ENCODE data around the gene THOP1. TPM values are rescaled to one million over a fixed set of nuclear protein-coding genes. Genes with fewer than 3 reads are reported as not detected.

THOP1 gene
- total RNA-seq (2014; rRNA removed; shearing (Covaris generic)) = 146 and 185 TPM in 2 replicates

- no peaks in the 10 kb centered on the region for H3K9me3 ChIP-seq (replicated peaks)
- peak within 1 kb of the TSS; percentile 76 for H3K4me3 ChIP-seq
- DNase-seq (ENCODE audit: low read depth in 1 of 2, low spot score in 2 of 2) = peak; percentile 97 to 99
- H3K36me3 ChIP-seq = peaks cover 27% of the 10 kb centered on the region
- H3K27ac ChIP-seq = peak within 1 kb of the TSS; percentile 30
- H3K4me1 ChIP-seq (replicated peaks) = peaks cover 21% of the 10 kb centered on the region
- H3K27me3 ChIP-seq (replicated peaks) = no peaks in the 10 kb centered on the region
Observed at GRCh38 chr19:2785244-2785997, at the start of gene THOP1. TSS of gene THOP1 (plus strand) at chr19:2785503. CDS start at chr19:2785663, 160 bp downstream.

GRCh38 chr19:2736550-2737190 lies 48.6 kb upstream of the THOP1 start:
- H3K4me3 ChIP-seq = no peak overlapping the region
- no peaks in the 10 kb centered on the region for H3K27me3 ChIP-seq (replicated peaks)
- H3K4me1 ChIP-seq (replicated peaks) = 0 out of 2 replicates have a peak, but pooled peaks cover 3% of the 10 kb centered on the region
- H3K36me3 ChIP-seq = peaks cover 33% of the 10 kb centered on the region
- no peak for DNase-seq (ENCODE audit: low read depth in 1 of 2, low spot score in 2 of 2)
- H3K27ac ChIP-seq = no peak overlapping the region
- no peaks in the 10 kb centered on the region; the same call in 1 of the 2 replicates for H3K9me3 ChIP-seq (replicated peaks)

GRCh38 chr19:2739602-2740313 lies 45.5 kb upstream of the THOP1 start, which contains the start of gene SLC39A3:
TSS of gene SLC39A3 (minus strand) at chr19:2740017. CDS start at chr19:2737257, 2,760 bp downstream.
- H3K9me3 ChIP-seq (replicated peaks) = no peaks in the 10 kb centered on the region; the same call in 1 of the 2 replicates
- peaks cover 2% of the 10 kb centered on the region; the same call in 1 of the 2 replicates for H3K27me3 ChIP-seq (replicated peaks)
- peaks cover 24% of the 10 kb centered on the region for H3K36me3 ChIP-seq
- no peak within 1 kb of the TSS for H3K27ac ChIP-seq
- peak within 1 kb of the TSS; percentile 64 for H3K4me3 ChIP-seq
- peak; percentile 96 to 99 for DNase-seq (ENCODE audit: low read depth in 1 of 2, low spot score in 2 of 2)
- H3K4me1 ChIP-seq (replicated peaks) = 0 out of 2 replicates have a peak, but pooled peaks cover 3% of the 10 kb centered on the region

GRCh38 chr19:2740314-2740656 lies 45.0 kb upstream of the THOP1 start:
- H3K4me3 ChIP-seq = peak overlapping the region; percentile 64; the same call in 1 of the 2 replicates
- H3K27ac ChIP-seq = no peak overlapping the region
- H3K27me3 ChIP-seq (replicated peaks) = peaks cover 7% of the 10 kb centered on the region
- DNase-seq (ENCODE audit: low read depth in 1 of 2, low spot score in 2 of 2) = no peak
- peaks cover 18% of the 10 kb centered on the region for H3K36me3 ChIP-seq
- H3K4me1 ChIP-seq (replicated peaks) = 0 out of 2 replicates have a peak, but pooled peaks cover 3% of the 10 kb centered on the region
- no peaks in the 10 kb centered on the region; the same call in 1 of the 2 replicates for H3K9me3 ChIP-seq (replicated peaks)

- Histone ChIP-seq H3K27ac (no peak overlapping the region), H3K4me1 (replicated peaks) (0 out of 2 replicates have a peak, but pooled peaks cover 3% of the 10 kb centered on the region), H3K4me3 (no peak overlapping the region), H3K27me3 (replicated peaks) (peaks cover 11% of the 10 kb centered on the region), H3K9me3 (replicated peaks) (no peaks in the 10 kb centered on the region), H3K36me3 (no peaks in the 10 kb centered on the region)
- DNase-seq (ENCODE audit: low read depth in 1 of 2, low spot score in 2 of 2) = no peak
Observed at GRCh38 chr19:2743099-2743498, 42.2 kb upstream of the THOP1 start.

GRCh38 chr19:2744113-2744512 lies 41.2 kb upstream of the THOP1 start:
- H3K4me3 ChIP-seq = no peak overlapping the region
- 0 out of 2 replicates have a peak, but pooled peaks cover 2% of the 10 kb centered on the region for H3K4me1 ChIP-seq (replicated peaks)
- H3K36me3 ChIP-seq = no peaks in the 10 kb centered on the region
- H3K9me3 ChIP-seq (replicated peaks) = no peaks in the 10 kb centered on the region
- peaks cover 11% of the 10 kb centered on the region for H3K27me3 ChIP-seq (replicated peaks)
- no peak for DNase-seq (ENCODE audit: low read depth in 1 of 2, low spot score in 2 of 2)
- H3K27ac ChIP-seq = no peak overlapping the region

- no peak overlapping the region for H3K4me3 ChIP-seq
- H3K27ac ChIP-seq = no peak overlapping the region
- H3K27me3 ChIP-seq (replicated peaks) = peaks cover 11% of the 10 kb centered on the region
- no peak for DNase-seq (ENCODE audit: low read depth in 1 of 2, low spot score in 2 of 2)
- no peaks in the 10 kb centered on the region for H3K4me1 ChIP-seq (replicated peaks)
- H3K9me3 ChIP-seq (replicated peaks) = no peaks in the 10 kb centered on the region
- no peaks in the 10 kb centered on the region for H3K36me3 ChIP-seq
Observed at GRCh38 chr19:2747349-2747748, 38.0 kb upstream of the THOP1 start.

GRCh38 chr19:2750808-2751437 lies 34.4 kb upstream of the THOP1 start:
- Histone ChIP-seq H3K36me3 (peaks cover 21% of the 10 kb centered on the region), H3K4me3 (no peak overlapping the region), H3K9me3 (replicated peaks) (no peaks in the 10 kb centered on the region), H3K27ac (no peak overlapping the region), H3K27me3 (replicated peaks) (no peaks in the 10 kb centered on the region), H3K4me1 (replicated peaks) (no peaks in the 10 kb centered on the region)
- no peak for DNase-seq (ENCODE audit: low read depth in 1 of 2, low spot score in 2 of 2)

- DNase-seq (ENCODE audit: low read depth in 1 of 2, low spot score in 2 of 2) = peak in 1 of 2 experiments; percentile 36
- H3K36me3 ChIP-seq = peaks cover 21% of the 10 kb centered on the region
- H3K27me3 ChIP-seq (replicated peaks) = no peaks in the 10 kb centered on the region
- no peak overlapping the region for H3K4me3 ChIP-seq
- no peak overlapping the region for H3K27ac ChIP-seq
- H3K4me1 ChIP-seq (replicated peaks) = no peaks in the 10 kb centered on the region
- no peaks in the 10 kb centered on the region for H3K9me3 ChIP-seq (replicated peaks)
Observed at GRCh38 chr19:2751438-2751830, 33.9 kb upstream of the THOP1 start.

GRCh38 chr19:2754659-2755447 lies 30.4 kb upstream of the THOP1 start:
- H3K4me1 ChIP-seq (replicated peaks) = no peaks in the 10 kb centered on the region
- no peak overlapping the region for H3K4me3 ChIP-seq
- no peak for DNase-seq (ENCODE audit: low read depth in 1 of 2, low spot score in 2 of 2)
- H3K27me3 ChIP-seq (replicated peaks) = no peaks in the 10 kb centered on the region
- no peaks in the 10 kb centered on the region for H3K9me3 ChIP-seq (replicated peaks)
- H3K27ac ChIP-seq = no peak overlapping the region
- peaks cover 46% of the 10 kb centered on the region for H3K36me3 ChIP-seq

- no peaks in the 10 kb centered on the region for H3K4me1 ChIP-seq (replicated peaks)
- DNase-seq (ENCODE audit: low read depth in 1 of 2, low spot score in 2 of 2) = no peak
- H3K4me3 ChIP-seq = no peak overlapping the region
- H3K27ac ChIP-seq = no peak overlapping the region
- no peaks in the 10 kb centered on the region for H3K27me3 ChIP-seq (replicated peaks)
- peaks cover 49% of the 10 kb centered on the region for H3K36me3 ChIP-seq
- no peaks in the 10 kb centered on the region for H3K9me3 ChIP-seq (replicated peaks)
Observed at GRCh38 chr19:2755448-2755705, 29.9 kb upstream of the THOP1 start.

GRCh38 chr19:2755811-2756210 lies 29.5 kb upstream of the THOP1 start:
- H3K9me3 ChIP-seq (replicated peaks) = no peaks in the 10 kb centered on the region
- peaks cover 53% of the 10 kb centered on the region for H3K36me3 ChIP-seq
- no peaks in the 10 kb centered on the region for H3K27me3 ChIP-seq (replicated peaks)
- peak in 1 of 2 experiments; percentile 40 for DNase-seq (ENCODE audit: low read depth in 1 of 2, low spot score in 2 of 2)
- no peaks in the 10 kb centered on the region for H3K4me1 ChIP-seq (replicated peaks)
- no peak overlapping the region for H3K27ac ChIP-seq
- H3K4me3 ChIP-seq = no peak overlapping the region

GRCh38 chr19:2756477-2756876 lies 28.8 kb upstream of the THOP1 start:
- peaks cover 59% of the 10 kb centered on the region for H3K36me3 ChIP-seq
- H3K27me3 ChIP-seq (replicated peaks) = no peaks in the 10 kb centered on the region
- H3K4me1 ChIP-seq (replicated peaks) = no peaks in the 10 kb centered on the region
- no peaks in the 10 kb centered on the region for H3K9me3 ChIP-seq (replicated peaks)
- DNase-seq (ENCODE audit: low read depth in 1 of 2, low spot score in 2 of 2) = no peak
- H3K27ac ChIP-seq = no peak overlapping the region
- no peak overlapping the region for H3K4me3 ChIP-seq
